Esophagus squamous epithelium (tissue), 5 donors: ENCODE measurements around the gene KIF2A. TPM values are rescaled to one million over a fixed set of nuclear protein-coding genes. Genes with fewer than 3 reads are reported as not detected.
"Not testable (repeated sequence)": the region's sequence is repeated elsewhere in the genome, so short reads cannot be mapped to it uniquely, and the experiment has no call there.

ENCODE experiments used
- DNase-seq: peaks from one replicate; lab custom pipeline; 2025; lab: John Stamatoyannopoulos, UW
- H3K27ac ChIP-seq, 4 donors: fragments of 200-600 bp; sonication (generic); one replicate each; pipeline ENCODE4 v1.5.1; 2016 to 2019; ENCODE audit warnings: mild to moderate bottlenecking in 1 of 4
- H3K27me3 ChIP-seq, 4 donors: fragments of 200-600 bp; sonication (generic); 1 replicate in 3 of 4; 2 replicates in 1 of 4; pipeline versions ENCODE4 v1.5.1 to v1.6.0; 2017 to 2021; ENCODE audit warnings: antibody characterized with exemption in 1 of 4
- H3K36me3 ChIP-seq, 3 donors: fragments of 200-600 bp; sonication (generic); one replicate each; pipeline ENCODE4 v1.5.1; 2016 to 2019
- H3K4me1 ChIP-seq, 3 donors: fragments of 200-600 bp; sonication (generic); one replicate each; pipeline ENCODE4 v1.5.1; 2017 to 2019
- H3K4me3 ChIP-seq, 4 donors: fragments of 200-600 bp; sonication (generic); 1 replicate in 3 of 4; 2 replicates in 1 of 4; pipeline ENCODE4 v1.5.1; 2016 to 2019; ENCODE audit warnings: mild to moderate bottlenecking in 2 of 4, moderate library complexity in 1 of 4
- H3K9me3 ChIP-seq, 3 donors: fragments of 200-600 bp; sonication (generic); one replicate each; pipeline ENCODE4 v1.5.1; 2016 to 2019
- POLR2A ChIP-seq, 4 donors: fragments of 450-650 bp; IDR thresholded peaks; one replicate each; pipeline ENCODE4 v1.6.1; 2017; ENCODE audit warnings: antibody characterized with exemption in 4 of 4, mild to moderate bottlenecking in 4 of 4, moderate library complexity in 3 of 4
- WGBS, 2 donors: methylation state at CpG; one replicate each; pipeline ENCODE4 v1.1.5; 2018; 5-methylcytosine and 5-hydroxymethylcytosine counted together
- intact Hi-C: fragments of 100-400 bp; cut with DNase I; formaldehyde crosslinking; loops from one replicate; pipeline ENCODE4 v1.15.0; 2022
- total RNA-seq, 4 donors: library from RNA; depleted of rRNA; stranded (reverse); fragments of >200 nt; gene quantifications; one replicate each; pipeline ENCODE4 v1.1.0, GENCODE V29; 2016
- TF ChIP-seq, protein P1 (sequence below), 6 experiments: fragments of 450-650 bp in 4 of 6; fragments of 200-600 bp in 2 of 6; sonication (generic) in 2 of 6; IDR thresholded peaks; one replicate each; pipeline ENCODE4 v1.5.1; 2016 to 2019; ENCODE audit warnings: antibody characterized with exemption in 6 of 6, mild to moderate bottlenecking in 4 of 6, moderate library complexity in 4 of 6
- donor health status: DM: yes; HTN: yes; CAD: no.

KIF2A gene
- total RNA-seq, 4 donors from 2014 or later = 14.0 to 43.1 (median 26.4) TPM

DNA sequence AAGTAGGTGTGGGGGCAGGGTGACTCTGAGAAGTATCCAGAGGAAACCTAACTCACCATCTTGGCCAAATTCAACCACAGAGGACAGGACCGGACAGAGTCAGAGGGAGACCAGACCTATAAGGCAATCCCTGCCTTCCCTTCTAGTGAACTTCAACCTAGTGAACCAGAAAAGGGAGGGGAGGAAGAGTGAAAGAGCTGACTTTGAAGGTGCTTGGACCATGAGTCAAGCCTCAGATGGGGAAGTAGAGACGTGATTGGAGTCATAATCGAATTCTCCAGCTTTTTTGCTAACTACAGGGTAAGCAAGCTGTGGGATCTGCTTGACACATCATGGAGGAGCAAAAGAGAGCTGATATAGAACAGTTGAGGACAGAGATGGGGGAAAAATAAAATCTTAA lies 18.8 kb upstream of the KIF2A start:
- WGBS, 2 donors = 84 to 87% methylated on average over 3 of the region's 3 CpGs
- H3K36me3 ChIP-seq = no peaks in the 10 kb centered on the region
- no peak overlapping the region for H3K27ac ChIP-seq
- peaks cover 0 to 14% (median 0%) of the 10 kb centered on the region in 3 donors for H3K4me1 ChIP-seq
- no peaks in the 10 kb centered on the region for H3K9me3 ChIP-seq
- no peak for DNase-seq
- no peak for TF ChIP-seq POLR2A (IDR thresholded peaks at IDR 0.05)
- TF ChIP-seq, protein P1, sequence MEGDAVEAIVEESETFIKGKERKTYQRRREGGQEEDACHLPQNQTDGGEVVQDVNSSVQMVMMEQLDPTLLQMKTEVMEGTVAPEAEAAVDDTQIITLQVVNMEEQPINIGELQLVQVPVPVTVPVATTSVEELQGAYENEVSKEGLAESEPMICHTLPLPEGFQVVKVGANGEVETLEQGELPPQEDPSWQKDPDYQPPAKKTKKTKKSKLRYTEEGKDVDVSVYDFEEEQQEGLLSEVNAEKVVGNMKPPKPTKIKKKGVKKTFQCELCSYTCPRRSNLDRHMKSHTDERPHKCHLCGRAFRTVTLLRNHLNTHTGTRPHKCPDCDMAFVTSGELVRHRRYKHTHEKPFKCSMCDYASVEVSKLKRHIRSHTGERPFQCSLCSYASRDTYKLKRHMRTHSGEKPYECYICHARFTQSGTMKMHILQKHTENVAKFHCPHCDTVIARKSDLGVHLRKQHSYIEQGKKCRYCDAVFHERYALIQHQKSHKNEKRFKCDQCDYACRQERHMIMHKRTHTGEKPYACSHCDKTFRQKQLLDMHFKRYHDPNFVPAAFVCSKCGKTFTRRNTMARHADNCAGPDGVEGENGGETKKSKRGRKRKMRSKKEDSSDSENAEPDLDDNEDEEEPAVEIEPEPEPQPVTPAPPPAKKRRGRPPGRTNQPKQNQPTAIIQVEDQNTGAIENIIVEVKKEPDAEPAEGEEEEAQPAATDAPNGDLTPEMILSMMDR (IDR thresholded peaks at IDR 0.05) = no peak
- intact Hi-C loops = no loop called here
- H3K27me3 ChIP-seq = no peaks in the 10 kb centered on the region
- no peak overlapping the region for H3K4me3 ChIP-seq

DNA sequence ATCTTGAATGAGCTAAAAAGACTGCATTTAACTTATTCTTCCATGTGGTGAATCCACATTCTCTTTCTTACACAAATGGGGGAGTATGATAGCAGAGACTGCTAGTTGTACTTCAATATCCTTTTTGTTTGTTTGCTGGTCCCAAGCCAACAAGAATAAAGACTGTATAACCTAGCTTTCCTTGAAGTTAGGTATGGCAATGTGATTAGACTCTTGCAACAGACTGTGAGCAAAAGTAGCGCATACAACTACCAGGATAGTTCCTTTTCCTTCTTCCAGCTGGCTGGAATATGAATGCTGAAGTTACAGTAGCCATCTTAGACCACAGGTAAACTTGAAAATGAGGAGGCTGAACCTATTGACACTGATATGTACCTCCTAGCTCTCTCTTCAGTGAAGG lies 17.9 kb upstream of the KIF2A start:
- Histone ChIP-seq H3K9me3 (no peaks in the 10 kb centered on the region), H3K27ac (no peak overlapping the region), H3K4me1 (peaks cover 0 to 7% (median 0%) of the 10 kb centered on the region in 3 donors), H3K4me3 (no peak overlapping the region), H3K36me3 (no peaks in the 10 kb centered on the region), H3K27me3 (no peaks in the 10 kb centered on the region)
- DNase-seq = no peak
- intact Hi-C loops = no loop called here
- 88 to 93% methylated on average over 1 of the region's 1 CpG for WGBS, 2 donors
- TF ChIP-seq, protein P1 (IDR thresholded peaks at IDR 0.05) = no peak
- TF ChIP-seq POLR2A (IDR thresholded peaks at IDR 0.05) = no peak

DNA sequence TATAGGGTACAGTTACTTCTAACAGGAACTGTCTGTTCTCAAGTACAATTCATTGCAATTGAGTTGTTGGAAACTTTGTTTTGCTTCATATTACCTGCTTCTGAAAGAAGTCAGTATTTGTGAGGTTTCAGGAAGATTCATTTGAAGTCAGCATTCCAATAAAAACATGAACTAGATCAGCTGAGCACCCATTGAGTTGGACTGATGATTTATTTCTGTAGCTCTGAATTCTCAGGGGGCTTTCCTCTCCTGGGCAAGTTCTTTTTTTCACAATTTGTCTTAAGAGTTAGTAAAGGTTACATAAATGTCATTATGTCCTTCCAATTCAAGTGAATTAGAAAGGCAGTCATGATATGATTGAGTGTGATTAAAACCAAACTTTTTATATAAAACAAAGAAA lies 16.2 kb upstream of the KIF2A start:
- Histone ChIP-seq H3K4me1 (no peaks in the 10 kb centered on the region), H3K27me3 (no peaks in the 10 kb centered on the region), H3K9me3 (no peaks in the 10 kb centered on the region), H3K36me3 (no peaks in the 10 kb centered on the region), H3K4me3 (no peak overlapping the region), H3K27ac (no peak overlapping the region)
- intact Hi-C loops = no loop called here
- TF ChIP-seq, protein P1 (IDR thresholded peaks at IDR 0.05) = no peak
- TF ChIP-seq POLR2A (IDR thresholded peaks at IDR 0.05) = no peak
- no peak for DNase-seq

GRCh38 chr5:62291829-62292228 lies 14.2 kb upstream of the KIF2A start:
- H3K4me1 ChIP-seq, H3K27me3 ChIP-seq, H3K27ac ChIP-seq, intact Hi-C loops, H3K36me3 ChIP-seq, DNase-seq, H3K9me3 ChIP-seq, H3K4me3 ChIP-seq: not testable (repeated sequence)
- WGBS, 2 donors = 83 to 86% methylated on average over 2 to 7 of the region's 11 CpGs

DNA sequence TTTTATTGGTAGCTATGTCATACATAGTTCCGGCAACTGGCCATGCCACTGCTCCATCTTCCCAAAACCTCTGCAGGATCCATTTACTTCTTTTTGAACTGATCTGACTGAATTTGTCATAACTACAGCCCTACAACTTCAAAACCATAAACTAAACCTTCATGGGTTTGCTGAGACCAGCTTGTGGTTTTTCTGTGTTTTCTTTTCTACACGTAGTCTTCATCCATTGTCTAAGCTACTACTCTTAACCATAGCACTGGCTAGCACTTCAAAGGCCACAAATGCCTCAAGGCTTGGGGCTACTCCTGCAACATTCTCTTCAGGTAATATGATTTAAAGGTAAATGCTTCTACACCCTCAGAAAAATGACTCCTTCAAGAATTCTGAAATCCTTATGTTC lies 9.0 kb upstream of the KIF2A start:
- DNase-seq = no peak
- Histone ChIP-seq H3K36me3 (no peaks in the 10 kb centered on the region), H3K4me1 (no peaks in the 10 kb centered on the region), H3K27ac (no peak overlapping the region), H3K9me3 (no peaks in the 10 kb centered on the region), H3K27me3 (no peaks in the 10 kb centered on the region), H3K4me3 (no peak overlapping the region)
- TF ChIP-seq, protein P1 (IDR thresholded peaks at IDR 0.05) = no peak
- TF ChIP-seq POLR2A (IDR thresholded peaks at IDR 0.05) = no peak
- WGBS, 2 donors = 38 to 44% methylated on average over 2 of the region's 2 CpGs
- intact Hi-C loops = no loop called here

- no peak for TF ChIP-seq POLR2A (IDR thresholded peaks at IDR 0.05)
- TF ChIP-seq, protein P1 (IDR thresholded peaks at IDR 0.05) = no peak
- Histone ChIP-seq H3K27me3 (no peaks in the 10 kb centered on the region), H3K9me3 (no peaks in the 10 kb centered on the region), H3K4me1 (no peaks in the 10 kb centered on the region), H3K36me3 (no peaks in the 10 kb centered on the region), H3K27ac (no peak overlapping the region), H3K4me3 (no peak overlapping the region)
- 81 to 85% methylated on average over 3 of the region's 3 CpGs for WGBS, 2 donors
- no peak for DNase-seq
- intact Hi-C loops = no loop called here
Measured at GRCh38 chr5:62298118-62298517, 7.9 kb upstream of the KIF2A start.
